Psoas muscle (tissue), 8 donors: ENCODE data around the gene PACC1. TPM values are rescaled to one million over a fixed set of nuclear protein-coding genes. Genes with fewer than 3 reads are reported as not detected.

Experiments
- ATAC-seq, 4 donors: fragments of 200-7000 bp; cut with Tn5 transposase; one replicate each; pipeline ENCODE4 v1.9.1; 2020; ENCODE audit warnings: moderate library complexity in 3 of 4, mild to moderate bottlenecking in 2 of 4
- DNase-seq, 2 donors: peaks; one replicate each; pipeline ENCODE4 v3.0.0-alpha.2; 2020
- H3K27ac ChIP-seq: fragments of 200-600 bp; one replicate; pipeline ENCODE4 v1.8.0; 2022
- H3K27me3 ChIP-seq, 3 donors: fragments of 200-600 bp in 1 of 3; one replicate each; pipeline versions ENCODE4 v1.6.1 to v1.8.0; 2013 to 2022; ENCODE audit warnings: low read length in 2 of 3, mild to moderate bottlenecking in 2 of 3, moderate library complexity in 1 of 3; ENCODE audit not compliant: insufficient read depth in 3 of 3
- H3K36me3 ChIP-seq, 2 donors: fragments of 200-600 bp in 1 of 2; one replicate each; pipeline versions ENCODE4 v1.6.1 to v1.8.0; 2013 to 2022; ENCODE audit warnings: low read depth in 1 of 2, mild to moderate bottlenecking in 1 of 2, moderate library complexity in 1 of 2; ENCODE audit not compliant: insufficient read depth in 1 of 2
- H3K4me1 ChIP-seq: fragments of 200-600 bp; one replicate; pipeline ENCODE4 v1.8.0; 2022
- H3K4me3 ChIP-seq: fragments of 200-600 bp; one replicate; pipeline ENCODE4 v1.8.0; 2022; ENCODE audit warnings: mild to moderate bottlenecking
- H3K9me3 ChIP-seq: fragments of 200-600 bp; one replicate; pipeline ENCODE4 v1.8.0; 2022
- CTCF ChIP-seq: fragments of 200-600 bp; IDR thresholded peaks from one replicate; pipeline ENCODE4 v1.8.0; 2022; ENCODE audit warnings: antibody characterized with exemption
- WGBS, 3 donors: extraction: QIAGEN DNeasy Blood & Tissue Kit; methylation state at CpG; one replicate each; pipeline versions ENCODE4 v1.1.6 to v1.1.7; 2013; 5-methylcytosine and 5-hydroxymethylcytosine counted together
- intact Hi-C, 2 donors: fragments of 100-400 bp; cut with DNase I; formaldehyde crosslinking; loops; one replicate each; pipeline versions ENCODE4 v1.11.0 to v1.14.2; 2022
- polyA plus RNA-seq, 3 donors: library from polyadenylated mRNA; stranded (reverse); fragments of 200-250 nt; gene quantifications; one replicate each; pipeline ENCODE4 v1.2.3, GENCODE V29; 2013
- total RNA-seq, 4 donors: library from RNA; stranded (reverse); fragmentation: NEBNext Ultra II Directional in 2 of 4; extraction: Animal tissue kit (Norgen Biotek cat#: 25700) in 2 of 4; gene quantifications; one replicate each; pipeline versions ENCODE4 v1.2.1 to v1.2.4, GENCODE V29; 2021 to 2023
- donor health status: healthy with polysubstance abuse.
- donor health status: DM: no; HTN: no; CAD: no; lungs with moderate emphysema.
- donor health status: Bipolar disorder and iron deficiency.
- donor health status: healthy.
- donor health status: DM: yes; HTN: yes; CAD: no.
- donor health status: DM: no; HTN: no; CAD: no.
- donor health status: DM: no; HTN: no; CAD: no.
- donor health status: DM: yes; HTN: yes; CAD: no.

Gene PACC1
- total and polyA plus RNA-seq, 7 donors, result 1.1 to 5.6 (median 2.3) TPM

- DNase-seq (no peak), ATAC-seq (no peak)
- no peak for TF ChIP-seq CTCF
- Histone ChIP-seq H3K36me3 (peaks cover 3 to 29% of the 10 kb centered on the region in 2 donors), H3K9me3 (no peaks in the 10 kb centered on the region), H3K4me3 (no peak overlapping the region), H3K27me3 (no peaks in the 10 kb centered on the region), H3K27ac (no peak overlapping the region), H3K4me1 (no peaks in the 10 kb centered on the region)
- WGBS, 3 donors, result 97 to 100% (median 98%) methylated on average over 2 of the region's 2 CpGs
- intact Hi-C loops, result no loop called here
Measured at GRCh38 chr1:212379366-212379765, 35.3 kb downstream of the PACC1 start.

- Histone ChIP-seq H3K27ac (no peak overlapping the region), H3K4me3 (no peak overlapping the region), H3K4me1 (no peaks in the 10 kb centered on the region), H3K27me3 (no peaks in the 10 kb centered on the region), H3K9me3 (peaks cover 4% of the 10 kb centered on the region), H3K36me3 (peaks cover 3 to 29% of the 10 kb centered on the region in 2 donors)
- DNase-seq, result no peak
- intact Hi-C loops, result no loop called here
- 92 to 98% (median 95%) methylated on average over 3 of the region's 3 CpGs for WGBS, 3 donors
- TF ChIP-seq CTCF, result no peak
- no peak for ATAC-seq
Measured at GRCh38 chr1:212377644-212378043, 37.0 kb downstream of the PACC1 start.

- peaks cover 3 to 29% of the 10 kb centered on the region in 2 donors for H3K36me3 ChIP-seq
- ATAC-seq, result no peak
- intact Hi-C loops, result no loop called here
- no peak for TF ChIP-seq CTCF
- no peak overlapping the region for H3K27ac ChIP-seq
- H3K4me3 ChIP-seq, result no peak overlapping the region
- DNase-seq, result no peak
- no peaks in the 10 kb centered on the region for H3K27me3 ChIP-seq
- WGBS, 3 donors, result 74 to 87% (median 75%) methylated on average over 5 of the region's 5 CpGs
- H3K4me1 ChIP-seq, result no peaks in the 10 kb centered on the region
- H3K9me3 ChIP-seq, result peaks cover 5% of the 10 kb centered on the region
Measured at GRCh38 chr1:212375986-212376385, 38.7 kb downstream of the PACC1 start.

GRCh38 chr1:212368073-212368484 is 46.6 kb downstream of the PACC1 start:
- Histone ChIP-seq H3K4me3 (no peak overlapping the region), H3K27ac (no peak overlapping the region), H3K4me1 (peaks cover 7% of the 10 kb centered on the region), H3K36me3 (peaks cover 3 to 28% of the 10 kb centered on the region in 2 donors), H3K9me3 (peaks cover 5% of the 10 kb centered on the region), H3K27me3 (no peaks in the 10 kb centered on the region)
- DNase-seq (no peak), ATAC-seq (peak; percentile 83 to 92 (median 84))
- TF ChIP-seq CTCF, result peak; percentile 74
- intact Hi-C loops, result loop anchor here (2.0 to 5.0 kb wide), 4 partner anchors 84 to 297 kb away; no protein-coding TSS in a partner anchor
- WGBS, 3 donors, result 70 to 90% (median 81%) methylated on average over 3 of the region's 3 CpGs

- Histone ChIP-seq H3K4me1 (peaks cover 7% of the 10 kb centered on the region), H3K36me3 (peaks cover 3 to 33% of the 10 kb centered on the region in 2 donors), H3K27me3 (no peaks in the 10 kb centered on the region), H3K27ac (no peak overlapping the region), H3K9me3 (peaks cover under 1% of the 10 kb centered on the region), H3K4me3 (no peak overlapping the region)
- 65 to 93% (median 75%) methylated on average over 2 of the region's 2 CpGs for WGBS, 3 donors
- intact Hi-C loops, result loop anchor here (2.0 to 5.0 kb wide), 5 partner anchors 85 to 305 kb away; no protein-coding TSS in a partner anchor
- peak; percentile 8 to 47 (median 26) for ATAC-seq
- TF ChIP-seq CTCF, result no peak
- DNase-seq, result no peak
Measured at GRCh38 chr1:212367474-212368072, 47.1 kb downstream of the PACC1 start.
